VCaP (cell line): ENCODE measurements around the gene IQSEC1.
A peak's percentile ranks its signal among the peaks of the same experiment; 100 is the strongest.

Experiments used
- H3K27ac ChIP-seq: fragments of 450-650 bp; 2 replicates; pipeline ENCODE4 v1.5.1; 2017
- TF ChIP-seq, protein P1 (sequence below): fragments of 450-650 bp; conservative IDR thresholded peaks from 2 replicates; pipeline ENCODE4 v1.5.1; 2017; ENCODE audit warnings: mild to moderate bottlenecking, moderate library complexity

The IQSEC1 gene

DNA sequence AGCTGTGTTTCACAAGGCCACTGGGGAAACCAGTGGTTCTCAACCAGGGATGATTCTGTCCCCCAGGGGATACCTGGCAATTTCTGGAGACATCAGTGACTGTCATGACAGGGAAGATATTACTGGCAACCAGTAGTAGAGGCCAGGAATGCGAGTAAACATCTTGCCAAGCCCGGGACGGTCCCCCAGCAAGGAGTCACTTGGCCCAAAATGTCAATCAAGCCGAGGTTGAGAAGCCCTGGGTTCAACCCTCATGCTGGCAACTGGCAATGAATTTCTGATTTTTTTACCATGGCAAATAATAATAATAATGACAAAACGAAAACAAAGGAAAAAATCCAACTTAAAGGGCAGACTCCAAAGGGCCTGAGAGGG, 166.3 kb downstream of the IQSEC1 start:
- TF ChIP-seq, protein P1, sequence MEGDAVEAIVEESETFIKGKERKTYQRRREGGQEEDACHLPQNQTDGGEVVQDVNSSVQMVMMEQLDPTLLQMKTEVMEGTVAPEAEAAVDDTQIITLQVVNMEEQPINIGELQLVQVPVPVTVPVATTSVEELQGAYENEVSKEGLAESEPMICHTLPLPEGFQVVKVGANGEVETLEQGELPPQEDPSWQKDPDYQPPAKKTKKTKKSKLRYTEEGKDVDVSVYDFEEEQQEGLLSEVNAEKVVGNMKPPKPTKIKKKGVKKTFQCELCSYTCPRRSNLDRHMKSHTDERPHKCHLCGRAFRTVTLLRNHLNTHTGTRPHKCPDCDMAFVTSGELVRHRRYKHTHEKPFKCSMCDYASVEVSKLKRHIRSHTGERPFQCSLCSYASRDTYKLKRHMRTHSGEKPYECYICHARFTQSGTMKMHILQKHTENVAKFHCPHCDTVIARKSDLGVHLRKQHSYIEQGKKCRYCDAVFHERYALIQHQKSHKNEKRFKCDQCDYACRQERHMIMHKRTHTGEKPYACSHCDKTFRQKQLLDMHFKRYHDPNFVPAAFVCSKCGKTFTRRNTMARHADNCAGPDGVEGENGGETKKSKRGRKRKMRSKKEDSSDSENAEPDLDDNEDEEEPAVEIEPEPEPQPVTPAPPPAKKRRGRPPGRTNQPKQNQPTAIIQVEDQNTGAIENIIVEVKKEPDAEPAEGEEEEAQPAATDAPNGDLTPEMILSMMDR, result no peak

DNA sequence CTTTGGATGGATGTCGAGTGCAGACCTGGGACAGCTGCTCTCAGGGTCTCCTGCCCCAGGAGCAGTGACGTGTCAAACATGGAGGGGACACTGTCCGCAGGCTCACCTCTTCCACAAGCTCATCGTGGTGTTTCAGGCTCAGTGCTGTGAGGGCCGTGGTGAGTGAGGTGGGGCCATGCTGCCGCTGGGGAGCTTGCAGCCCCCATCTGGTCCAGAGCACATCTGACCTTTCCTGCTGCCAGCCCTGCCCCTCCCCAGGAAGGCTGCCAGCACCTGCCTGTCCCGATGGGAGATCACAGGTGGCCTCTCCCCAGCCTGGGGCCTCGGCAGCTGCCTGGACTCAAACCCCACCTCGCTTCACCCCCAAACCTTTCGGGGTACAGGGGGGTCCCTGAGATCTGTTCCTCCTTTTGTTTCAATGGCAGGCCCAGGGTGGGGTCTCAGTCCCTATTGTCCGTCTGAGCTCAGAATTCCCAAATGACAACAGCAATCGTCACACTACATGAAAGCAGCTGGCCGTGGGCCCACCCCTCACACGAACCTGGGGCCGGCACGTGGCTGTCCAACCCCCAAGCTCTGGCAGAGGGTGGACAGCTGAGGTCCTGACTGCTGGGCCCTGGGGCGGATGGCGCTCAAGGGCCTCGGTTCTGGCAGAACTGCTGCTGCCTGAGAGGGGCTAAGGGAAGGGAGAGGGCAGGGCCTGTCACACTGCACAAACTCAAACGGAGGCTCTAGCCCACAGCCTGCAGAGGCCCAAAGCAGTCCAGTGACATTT, 166.9 kb downstream of the IQSEC1 start:
- H3K27ac ChIP-seq, result no peak overlapping the region
- TF ChIP-seq, protein P1, result no peak

More for the DNA sequence above, 166.3 kb downstream of the IQSEC1 start:
- H3K27ac ChIP-seq, result no peak overlapping the region

DNA sequence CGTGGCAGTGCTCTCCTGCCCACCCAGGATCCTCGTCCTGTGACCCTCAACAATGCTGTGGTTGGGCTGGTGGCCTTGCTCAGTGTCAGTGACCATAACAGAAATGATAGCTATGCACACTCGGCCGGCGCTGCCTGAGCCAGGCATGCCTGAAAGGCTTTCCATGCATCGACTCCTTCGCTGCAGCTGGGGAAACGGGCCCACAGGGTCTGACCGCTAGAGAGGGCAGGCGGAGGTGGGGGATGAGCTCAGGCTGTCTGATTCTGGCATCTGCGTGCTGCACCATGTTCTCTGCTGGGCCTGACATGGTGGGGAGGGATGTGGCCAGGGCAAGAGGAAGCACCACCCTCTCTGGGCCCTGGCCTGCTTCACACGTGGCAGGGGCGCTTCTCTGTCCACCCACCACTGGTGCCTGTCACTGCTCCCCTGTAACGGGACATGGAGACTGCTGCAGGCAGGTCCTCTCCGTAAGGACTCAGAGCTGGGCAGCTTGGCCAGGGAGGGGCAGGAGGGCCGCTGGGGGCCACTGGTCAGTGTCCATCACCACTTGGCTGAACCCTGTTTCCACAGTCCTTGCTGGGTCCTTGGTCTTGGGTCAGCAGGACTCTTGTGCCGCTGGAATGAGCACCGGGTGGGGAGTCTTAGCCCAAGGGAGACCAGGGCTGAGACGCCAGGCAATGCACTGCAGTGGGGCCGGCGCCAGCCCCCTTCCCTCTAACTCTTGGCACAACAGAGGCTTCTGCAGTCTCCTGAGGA, 167.7 kb downstream of the IQSEC1 start:
- peak overlapping the region; percentile 20; the same call in 1 of the 2 replicates for H3K27ac ChIP-seq
- TF ChIP-seq, protein P1, result no peak

DNA sequence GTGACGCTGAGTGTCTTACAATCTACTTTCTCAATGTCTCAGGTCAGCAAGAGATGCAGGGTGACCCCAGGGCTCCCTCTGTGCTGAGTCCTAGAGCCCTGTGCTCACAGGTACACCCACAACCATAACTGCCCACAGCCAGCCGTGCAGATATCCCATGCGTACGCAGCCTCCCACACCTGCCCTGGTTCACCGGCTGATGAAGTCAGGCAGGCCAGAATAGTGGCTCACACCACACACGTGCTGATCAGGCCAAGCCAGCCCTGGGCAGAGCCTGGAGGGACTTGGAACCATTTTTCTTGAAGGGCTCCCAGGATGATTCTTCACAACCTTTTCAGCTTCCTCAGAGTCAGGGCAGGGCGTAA, 168.3 kb downstream of the IQSEC1 start:
- TF ChIP-seq, protein P1, result no peak
- peak overlapping the region; percentile 20; the same call in 1 of the 2 replicates for H3K27ac ChIP-seq

DNA sequence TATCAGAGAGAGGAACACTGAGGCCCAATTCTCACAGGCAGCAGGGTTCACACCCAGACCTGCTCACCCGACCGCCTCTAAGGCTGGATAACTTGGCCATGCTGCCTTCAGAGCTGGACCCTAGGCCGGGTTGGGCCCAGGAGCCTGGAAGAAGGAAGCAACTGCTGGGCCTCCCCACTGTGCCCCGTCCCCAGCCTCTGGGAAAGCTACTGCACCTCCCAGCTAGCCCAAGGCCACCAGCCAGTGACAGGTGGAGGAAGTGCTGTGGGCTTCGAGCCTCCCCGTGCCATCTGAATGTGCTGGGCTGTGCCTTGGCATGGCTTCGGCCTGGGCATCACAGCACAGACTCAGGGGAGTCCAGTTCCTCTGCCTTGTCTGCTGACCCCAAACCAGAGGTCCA, 169.3 kb downstream of the IQSEC1 start:
- TF ChIP-seq, protein P1, result no peak
- no peak overlapping the region for H3K27ac ChIP-seq

DNA sequence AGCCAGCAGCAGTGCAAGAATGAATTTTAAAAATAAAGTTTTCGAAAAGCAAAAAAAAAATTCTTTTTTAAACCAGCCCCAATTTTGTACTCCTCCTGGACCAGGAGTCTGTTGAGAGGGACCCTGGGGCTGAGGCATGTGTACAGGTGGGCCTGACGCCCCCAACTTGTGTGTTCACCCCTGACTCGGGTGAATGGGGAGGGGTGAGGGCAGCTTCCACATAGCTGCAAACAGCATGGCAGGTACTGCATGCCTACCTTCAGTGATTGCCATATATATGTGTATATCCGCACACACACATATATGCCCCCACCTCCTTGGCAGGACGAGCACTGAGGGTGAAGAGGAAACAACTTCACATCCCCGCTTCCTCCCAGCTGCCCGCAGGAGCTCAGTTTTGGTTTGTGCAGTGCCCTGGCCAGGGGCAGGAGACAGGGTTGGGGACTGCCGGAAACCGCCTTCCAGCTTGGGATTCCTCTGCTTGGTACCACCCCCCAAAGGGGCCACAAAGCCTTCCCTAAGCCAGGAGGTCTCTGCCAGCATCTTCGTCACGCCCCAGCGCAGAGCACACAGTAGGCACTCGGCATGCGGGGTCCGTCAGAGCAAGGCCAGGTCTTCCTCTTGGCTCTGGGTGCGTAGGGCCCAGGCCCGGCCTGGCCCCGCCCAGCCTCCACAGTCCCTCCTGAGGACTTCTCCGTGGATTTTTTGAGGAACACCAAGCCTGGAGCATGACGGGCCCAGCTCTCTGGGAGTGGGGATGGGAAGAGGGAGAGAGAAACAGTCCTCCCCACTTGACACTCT, 170.0 kb downstream of the IQSEC1 start:
- TF ChIP-seq, protein P1, result no peak

More for the DNA sequence above, 170.0 kb downstream of the IQSEC1 start:
- peak overlapping the region; percentile 99; the same call in 1 of the 2 replicates for H3K27ac ChIP-seq
